ENCODE data around the gene KMO.

DNA sequence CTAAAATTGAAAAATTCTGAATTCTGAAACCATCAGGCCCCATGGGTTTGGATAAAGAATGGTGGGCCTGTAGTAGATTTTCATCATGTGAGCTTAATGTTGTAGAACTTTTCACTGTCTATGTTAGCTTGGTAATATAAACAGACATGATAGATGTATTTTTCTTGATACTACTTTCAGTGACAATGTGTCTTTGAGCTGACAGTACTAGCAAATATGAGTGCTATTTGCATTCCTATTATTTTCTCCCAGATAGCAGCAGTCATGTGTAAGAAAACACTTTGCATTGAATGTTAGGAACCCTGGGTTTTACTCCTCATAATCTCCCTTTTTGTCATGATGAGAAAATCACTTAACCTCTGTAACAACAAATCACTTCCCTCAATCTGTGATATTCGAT is 18.1 kb downstream of the KMO start:
- TF ChIP-seq POLR2A (IDR thresholded peaks at IDR 0.05; ENCODE audit: low read depth, low read length) (no peak), TAF1 (IDR thresholded peaks at IDR 0.05; ENCODE audit: borderline replicate concordance, low read depth, low read length) (no peak), POLR2AphosphoS5 (IDR thresholded peaks at IDR 0.05; ENCODE audit: low read depth, low read length) (no peak)

Data from GM12892 (cell line).